CD14-positive monocyte (primary cell): ENCODE data around the gene SSMEM1. TPM values are rescaled to one million over a fixed set of nuclear protein-coding genes. Genes with fewer than 3 reads are reported as not detected.

Experiments
- DNase-seq, 3 donors: peaks; one replicate each; pipeline ENCODE4 v3.0.0-alpha.2; 2011 to 2022
- H2AFZ ChIP-seq: 2 replicates; pipeline ENCODE4 v1.6.0; 2012; ENCODE audit warnings: mild to moderate bottlenecking, low read depth, low read length, inconsistent platforms; ENCODE audit not compliant: insufficient read depth, poor library complexity, severe bottlenecking
- H3K27ac ChIP-seq, 2 donors: 1 replicate in 1 of 2; 2 replicates in 1 of 2; pipeline ENCODE4 v1.5.1; 2012 to 2013; ENCODE audit warnings: low read length in 2 of 2, control low read depth in 1 of 2, inconsistent platforms in 1 of 2, low read depth in 1 of 2, mild to moderate bottlenecking in 1 of 2
- H3K27me3 ChIP-seq, 2 donors: one replicate each; pipeline versions ENCODE4 v1.6.0 to v1.6.1; 2011 to 2013; ENCODE audit warnings: low read length in 2 of 2; ENCODE audit not compliant: control insufficient read depth in 2 of 2, insufficient read depth in 2 of 2
- H3K36me3 ChIP-seq, 2 donors: replicated peaks in 1 of 2; 1 replicate in 1 of 2; 2 replicates in 1 of 2; pipeline versions ENCODE4 v1.5.1 to v1.6.1; 2012 to 2013; ENCODE audit warnings: low read length in 2 of 2, control low read depth in 1 of 2, inconsistent platforms in 1 of 2, mild to moderate bottlenecking in 1 of 2; ENCODE audit not compliant: insufficient read depth in 2 of 2, control insufficient read depth in 1 of 2
- H3K4me1 ChIP-seq, 2 donors: 1 replicate in 1 of 2; 2 replicates in 1 of 2; pipeline versions ENCODE4 v1.5.1 to v1.6.1; 2012 to 2013; ENCODE audit warnings: low read length in 2 of 2, control low read depth in 1 of 2, inconsistent platforms in 1 of 2, mild to moderate bottlenecking in 1 of 2, moderate library complexity in 1 of 2; ENCODE audit not compliant: insufficient read depth in 2 of 2, control insufficient read depth in 1 of 2
- H3K4me2 ChIP-seq: replicated peaks from 2 replicates; pipeline ENCODE3; 2012; ENCODE audit warnings: low read length, moderate library complexity, mild to moderate bottlenecking; ENCODE audit not compliant: poor library complexity, severe bottlenecking; ENCODE audit errors: extremely low read depth
- H3K4me3 ChIP-seq, 3 experiments: fragments of 200-600 bp in 1 of 3; sonication (generic) in 1 of 3; replicated peaks in 1 of 3; 1 replicate in 2 of 3; 2 replicates in 1 of 3; pipeline ENCODE4 v1.5.1; 2011 to 2013; ENCODE audit warnings: low read length in 3 of 3, mild to moderate bottlenecking in 3 of 3, control low read depth in 2 of 3, low read depth in 2 of 3, inconsistent platforms in 1 of 3, moderate library complexity in 1 of 3
- H3K79me2 ChIP-seq: 2 replicates; pipeline ENCODE4 v1.6.0; 2012; ENCODE audit warnings: mild to moderate bottlenecking, control low read depth, inconsistent platforms, low read length, moderate library complexity; ENCODE audit not compliant: insufficient read depth
- H3K9ac ChIP-seq: 2 replicates; pipeline ENCODE4 v1.6.0; 2017; ENCODE audit warnings: low read length, mild to moderate bottlenecking; ENCODE audit not compliant: insufficient read depth, poor library complexity, severe bottlenecking
- H3K9me3 ChIP-seq, 2 donors: replicated peaks in 1 of 2; 1 replicate in 1 of 2; 2 replicates in 1 of 2; pipeline versions ENCODE4 v1.5.1 to v1.6.1; 2012 to 2013; ENCODE audit warnings: low read length in 2 of 2, control low read depth in 1 of 2; ENCODE audit not compliant: control insufficient read depth in 1 of 2, insufficient read depth in 1 of 2
- H4K20me1 ChIP-seq: 2 replicates; pipeline ENCODE4 v1.6.0; 2012; ENCODE audit warnings: mild to moderate bottlenecking, low read length, control low read depth, moderate library complexity; ENCODE audit not compliant: insufficient read depth
- H3K27ac Mint-ChIP-seq, 7 donors: one replicate each; pipeline ENCODE4 v1.8.0; 2020; ENCODE audit warnings: mild to moderate bottlenecking in 7 of 7, mixed read lengths in 7 of 7, moderate library complexity in 6 of 7, inconsistent platforms in 2 of 7
- H3K27me3 Mint-ChIP-seq, 3 donors: one replicate each; pipeline ENCODE4 v1.8.0; 2021 to 2022; ENCODE audit warnings: low read depth in 3 of 3, mild to moderate bottlenecking in 3 of 3, mixed read lengths in 3 of 3, moderate library complexity in 3 of 3, inconsistent platforms in 1 of 3
- H3K36me3 Mint-ChIP-seq, 2 donors: one replicate each; pipeline ENCODE4 v1.8.0; 2020; ENCODE audit warnings: mixed read lengths in 2 of 2, inconsistent platforms in 1 of 2, mild to moderate bottlenecking in 1 of 2
- H3K4me1 Mint-ChIP-seq: one replicate; pipeline ENCODE4 v1.8.0; 2020; ENCODE audit warnings: mild to moderate bottlenecking, mixed read lengths
- H3K4me3 Mint-ChIP-seq, 2 donors: one replicate each; pipeline ENCODE4 v1.8.0; 2020; ENCODE audit warnings: mild to moderate bottlenecking in 2 of 2, mixed read lengths in 2 of 2, moderate library complexity in 1 of 2
- H3K9me3 Mint-ChIP-seq, 7 donors: one replicate each; pipeline ENCODE4 v1.8.0; 2020 to 2022; ENCODE audit warnings: mixed read lengths in 7 of 7, mild to moderate bottlenecking in 6 of 7, moderate library complexity in 6 of 7, inconsistent platforms in 2 of 7
- CTCF ChIP-seq: fragments of 200-600 bp; IDR thresholded peaks from one replicate; pipeline ENCODE4 v1.8.0; 2022; ENCODE audit warnings: antibody characterized with exemption, mild to moderate bottlenecking
- WGBS: methylation state at CpG from one replicate; pipeline ENCODE4 v1.1.5; 2013; ENCODE audit warnings: missing lambda C conversion rate; ENCODE audit not compliant: insufficient coverage; 5-methylcytosine and 5-hydroxymethylcytosine counted together
- intact Hi-C, 2 donors: fragments of 100-400 bp; cut with micrococcal nuclease; formaldehyde crosslinking; loops; one replicate each; pipeline versions ENCODE4 v1.15.0 to v1.15.1; 2023
- polyA plus RNA-seq, 3 donors: library from polyadenylated mRNA; depleted of rRNA in 1 of 3; unstranded in 2 of 3; stranded (reverse) in 1 of 3; fragments of 300-500 nt in 2 of 3; fragments of >200 nt in 1 of 3; fragmentation: Illumina TruSeq in 2 of 3; gene quantifications; 1 replicate in 2 of 3; 2 replicates in 1 of 3; pipeline ENCODE4 v1.2.3, GENCODE V29; 2012 to 2021

SSMEM1 gene
- polyA plus RNA-seq, 3 donors, result not detected

DNA sequence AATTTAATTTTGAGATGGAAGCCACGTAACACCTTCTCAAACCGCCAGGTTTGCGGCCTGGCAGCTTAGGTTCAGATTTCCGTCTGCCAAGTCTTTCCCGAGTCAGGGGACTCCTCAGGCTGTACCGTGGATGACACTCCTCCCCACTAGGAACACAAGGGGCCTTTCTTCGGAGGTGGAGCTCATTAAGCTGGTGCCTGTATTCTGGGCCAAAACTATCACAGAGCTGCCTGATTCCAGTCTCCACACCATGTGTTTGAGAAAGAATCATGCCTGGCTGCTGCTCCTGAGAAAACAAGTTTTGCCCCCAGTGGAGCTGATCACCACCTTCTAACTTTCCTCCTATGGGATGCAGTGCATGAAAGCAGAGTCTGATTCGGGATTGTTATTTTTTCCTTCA, 47.2 kb upstream of the SSMEM1 start:
- Histone ChIP-seq H3K9ac (no peak overlapping the region), H3K4me2 (no peak overlapping the region), H3K79me2 (no peaks in the 10 kb centered on the region), H3K27me3 (no peaks in the 10 kb centered on the region), H3K4me1 (no peaks in the 10 kb centered on the region), H2AFZ (no peak overlapping the region), H3K4me3 (no peak overlapping the region), H3K27ac (no peak overlapping the region), H3K9me3 (peaks cover 3 to 5% of the 10 kb centered on the region in 2 donors), H4K20me1 (no peaks in the 10 kb centered on the region), H3K36me3 (peaks cover 36 to 56% of the 10 kb centered on the region in 2 donors)
- no peak for DNase-seq
- H3K9me3 Mint-ChIP-seq, result peaks cover 3 to 12% (median 8%) of the 10 kb centered on the region in 7 donors
- peaks cover 0 to 2% (median 1%) of the 10 kb centered on the region in 3 donors for H3K27me3 Mint-ChIP-seq
- WGBS, result 100% methylated on average over 6 of the region's 8 CpGs
- no peaks in the 10 kb centered on the region for H3K4me1 Mint-ChIP-seq
- no peak for TF ChIP-seq CTCF
- no peak overlapping the region for H3K27ac Mint-ChIP-seq
- peaks cover 61 to 62% of the 10 kb centered on the region in 2 donors for H3K36me3 Mint-ChIP-seq
- intact Hi-C loops, result no loop called here
- no peak overlapping the region for H3K4me3 Mint-ChIP-seq

DNA sequence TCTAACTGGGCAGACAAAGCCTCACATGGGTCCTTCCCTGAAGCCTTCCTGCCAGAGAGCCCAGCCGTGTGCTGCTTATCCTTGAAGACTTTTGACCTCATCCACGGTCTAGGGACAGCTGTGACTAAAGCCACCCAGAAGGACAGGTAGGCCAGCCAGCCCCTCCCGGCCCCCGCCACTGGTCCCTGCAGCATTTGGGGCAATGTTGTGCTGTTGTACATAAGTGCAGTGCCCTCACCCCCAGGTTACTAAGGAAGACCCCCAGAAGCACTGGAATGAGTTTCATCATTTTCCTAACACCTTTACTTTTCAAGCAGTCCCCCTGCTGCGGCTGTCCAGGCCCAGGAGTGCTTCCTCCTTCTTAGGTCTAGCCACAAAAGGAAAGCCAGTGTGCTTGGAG, 45.5 kb upstream of the SSMEM1 start:
- Histone ChIP-seq H3K79me2 (no peaks in the 10 kb centered on the region), H3K27ac (no peak overlapping the region), H3K4me2 (no peak overlapping the region), H3K4me3 (no peak overlapping the region), H3K9ac (peak overlapping the region; percentile 15), H3K36me3 (peaks cover 46 to 72% of the 10 kb centered on the region in 2 donors), H3K9me3 (peaks cover 0 to 3% of the 10 kb centered on the region in 2 donors), H2AFZ (no peak overlapping the region), H3K4me1 (no peaks in the 10 kb centered on the region), H4K20me1 (no peaks in the 10 kb centered on the region), H3K27me3 (no peaks in the 10 kb centered on the region)
- peaks cover 0 to 2% (median 0%) of the 10 kb centered on the region in 3 donors for H3K27me3 Mint-ChIP-seq
- no peaks in the 10 kb centered on the region for H3K4me1 Mint-ChIP-seq
- intact Hi-C loops, result no loop called here
- no peak for DNase-seq
- no peak overlapping the region for H3K27ac Mint-ChIP-seq
- H3K4me3 Mint-ChIP-seq, result no peak overlapping the region
- TF ChIP-seq CTCF, result no peak
- H3K9me3 Mint-ChIP-seq, result peaks cover 2 to 6% (median 4%) of the 10 kb centered on the region in 7 donors
- 72% methylated on average over 4 of the region's 5 CpGs for WGBS
- H3K36me3 Mint-ChIP-seq, result peaks cover 70 to 71% of the 10 kb centered on the region in 2 donors
